ENCODE data around the gene NXPH3. TPM values are rescaled to one million over a fixed set of nuclear protein-coding genes. Genes with fewer than 3 reads are reported as not detected.

Gene NXPH3
- total RNA-seq, 1 donor from 2014 or later: not detected

DNA sequence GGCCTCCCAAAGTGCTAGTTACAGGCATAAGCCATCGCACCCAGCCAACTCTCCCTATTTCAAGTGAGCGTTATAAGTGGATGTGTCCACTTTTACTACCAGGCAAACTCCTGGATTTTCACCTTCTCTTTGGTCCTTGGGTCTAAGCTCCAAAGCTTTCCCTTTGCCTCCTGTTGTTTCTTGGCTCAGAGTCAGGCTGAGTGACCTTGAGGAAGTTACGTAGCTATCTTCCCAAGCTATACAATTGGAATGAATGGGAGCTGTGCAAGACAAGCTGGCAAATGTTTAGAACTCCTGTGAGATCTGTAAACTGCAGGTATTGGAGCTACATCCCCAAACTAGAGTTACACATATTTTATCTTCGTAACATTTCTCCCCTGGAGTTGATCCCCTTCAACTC lies 20.3 kb downstream of the NXPH3 start:
- DNase-seq (ENCODE audit: low read depth) (no peak), FAIRE-seq (no peak)
- Histone ChIP-seq H3K27me3 (ENCODE audit: control insufficient read depth, insufficient read depth, low read length) (no peaks in the 10 kb centered on the region), H3K36me3 (ENCODE audit: control insufficient read depth, insufficient read depth, low read length) (peaks cover 6% of the 10 kb centered on the region), H3K4me3 (ENCODE audit: low read depth, low read length) (no peak overlapping the region)
- TF ChIP-seq, protein P1, sequence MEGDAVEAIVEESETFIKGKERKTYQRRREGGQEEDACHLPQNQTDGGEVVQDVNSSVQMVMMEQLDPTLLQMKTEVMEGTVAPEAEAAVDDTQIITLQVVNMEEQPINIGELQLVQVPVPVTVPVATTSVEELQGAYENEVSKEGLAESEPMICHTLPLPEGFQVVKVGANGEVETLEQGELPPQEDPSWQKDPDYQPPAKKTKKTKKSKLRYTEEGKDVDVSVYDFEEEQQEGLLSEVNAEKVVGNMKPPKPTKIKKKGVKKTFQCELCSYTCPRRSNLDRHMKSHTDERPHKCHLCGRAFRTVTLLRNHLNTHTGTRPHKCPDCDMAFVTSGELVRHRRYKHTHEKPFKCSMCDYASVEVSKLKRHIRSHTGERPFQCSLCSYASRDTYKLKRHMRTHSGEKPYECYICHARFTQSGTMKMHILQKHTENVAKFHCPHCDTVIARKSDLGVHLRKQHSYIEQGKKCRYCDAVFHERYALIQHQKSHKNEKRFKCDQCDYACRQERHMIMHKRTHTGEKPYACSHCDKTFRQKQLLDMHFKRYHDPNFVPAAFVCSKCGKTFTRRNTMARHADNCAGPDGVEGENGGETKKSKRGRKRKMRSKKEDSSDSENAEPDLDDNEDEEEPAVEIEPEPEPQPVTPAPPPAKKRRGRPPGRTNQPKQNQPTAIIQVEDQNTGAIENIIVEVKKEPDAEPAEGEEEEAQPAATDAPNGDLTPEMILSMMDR (IDR thresholded peaks at IDR 0.05; ENCODE audit: insufficient read depth, low read length, severe bottlenecking): no peak

DNA sequence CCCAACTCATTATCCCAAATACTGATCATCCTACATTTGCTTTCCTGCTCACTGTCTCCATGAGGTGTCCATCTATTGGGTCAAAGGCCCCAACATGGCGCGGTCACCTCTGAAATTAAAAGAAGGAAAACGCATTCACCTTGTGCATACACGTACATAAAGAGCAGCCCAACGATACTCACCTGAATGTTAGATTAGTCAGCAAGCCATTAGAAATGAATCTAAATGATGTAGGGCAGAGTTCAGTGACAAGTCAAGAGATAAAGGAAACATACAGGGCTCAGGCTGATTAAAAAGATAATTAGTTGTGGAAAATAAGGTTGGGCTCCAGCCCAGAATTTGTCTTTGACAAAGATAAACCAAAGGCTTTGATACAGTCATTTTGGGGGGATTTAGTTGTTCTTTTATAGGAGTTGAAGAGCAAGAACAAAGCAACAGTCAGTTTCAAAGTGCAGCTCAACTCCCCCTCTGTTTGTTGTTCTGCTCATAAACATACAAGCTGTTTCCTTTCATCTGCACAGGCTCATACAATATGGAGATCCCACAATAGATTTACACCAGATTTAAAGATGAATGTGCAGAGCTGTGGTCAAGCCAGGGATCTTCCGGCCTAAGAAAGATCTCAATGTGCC lies 21.1 kb downstream of the NXPH3 start:
- H3K27me3 ChIP-seq (ENCODE audit: control insufficient read depth, insufficient read depth, low read length): no peaks in the 10 kb centered on the region
- DNase-seq (ENCODE audit: low read depth) (no peak), FAIRE-seq (no peak)
- H3K36me3 ChIP-seq (ENCODE audit: control insufficient read depth, insufficient read depth, low read length): peaks cover 8% of the 10 kb centered on the region
- H3K4me3 ChIP-seq (ENCODE audit: low read depth, low read length): no peak overlapping the region
- TF ChIP-seq, protein P1 (IDR thresholded peaks at IDR 0.05; ENCODE audit: insufficient read depth, low read length, severe bottlenecking): no peak

DNA sequence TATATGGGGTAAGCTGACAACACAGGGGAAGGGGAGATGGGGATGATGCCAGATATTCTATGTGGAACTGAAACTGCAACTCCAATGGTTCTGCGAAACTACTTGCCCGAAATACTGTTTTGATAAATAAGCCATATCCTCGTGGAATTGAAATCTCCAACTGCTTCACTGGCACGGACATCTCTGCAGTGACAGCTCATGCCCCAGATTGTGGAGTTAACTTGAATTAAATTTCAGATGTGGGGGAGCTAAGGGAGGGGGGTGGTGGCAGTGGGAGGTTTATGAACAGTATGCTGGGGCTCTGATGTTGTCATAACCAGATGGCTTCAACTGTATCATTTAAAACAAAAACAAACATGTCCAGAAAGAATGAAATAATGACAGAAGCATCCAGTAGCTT lies 21.8 kb downstream of the NXPH3 start:
- TF ChIP-seq, protein P1 (IDR thresholded peaks at IDR 0.05; ENCODE audit: insufficient read depth, low read length, severe bottlenecking): no peak
- DNase-seq (ENCODE audit: low read depth): no peak
- no peak overlapping the region for H3K4me3 ChIP-seq (ENCODE audit: low read depth, low read length)
- no peaks in the 10 kb centered on the region for H3K27me3 ChIP-seq (ENCODE audit: control insufficient read depth, insufficient read depth, low read length)
- FAIRE-seq: no peak
- peaks cover 8% of the 10 kb centered on the region for H3K36me3 ChIP-seq (ENCODE audit: control insufficient read depth, insufficient read depth, low read length)

DNA sequence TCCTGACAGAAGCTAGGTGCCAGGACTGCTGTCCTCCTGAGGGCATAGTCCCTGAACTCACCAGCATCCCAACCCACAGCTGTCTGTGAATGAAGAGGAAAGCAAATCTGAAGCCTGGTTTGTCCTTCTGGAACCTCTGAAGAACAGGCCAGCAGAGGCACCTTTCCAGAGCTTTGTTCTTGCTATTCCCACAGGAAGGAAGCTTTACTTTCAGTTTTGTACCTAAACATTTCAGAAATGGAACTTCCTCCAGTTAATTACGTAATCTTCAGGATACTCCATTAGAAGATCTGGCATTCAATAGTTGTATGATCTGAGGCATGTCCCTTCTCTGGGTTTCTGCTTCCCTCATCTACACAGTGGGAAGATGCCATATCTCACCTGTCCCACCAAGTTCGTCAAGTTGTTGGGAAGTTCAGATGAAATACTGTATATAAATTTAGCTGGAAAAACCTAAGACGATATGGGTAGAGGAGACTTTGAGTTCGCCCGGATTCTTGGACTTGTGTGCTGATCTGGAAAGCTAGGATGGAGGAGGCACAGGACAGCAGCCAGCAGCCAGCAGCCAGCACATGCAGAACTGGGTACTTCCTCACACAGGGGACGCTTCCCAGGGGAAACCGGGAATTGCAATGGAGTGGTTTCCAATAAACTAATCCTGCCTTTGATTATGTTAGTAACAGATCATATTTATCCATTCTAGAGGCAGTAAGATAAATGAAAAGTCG lies 22.4 kb downstream of the NXPH3 start:
- H3K4me3 ChIP-seq (ENCODE audit: low read depth, low read length): no peak overlapping the region
- no peaks in the 10 kb centered on the region for H3K27me3 ChIP-seq (ENCODE audit: control insufficient read depth, insufficient read depth, low read length)
- TF ChIP-seq, protein P1 (IDR thresholded peaks at IDR 0.05; ENCODE audit: insufficient read depth, low read length, severe bottlenecking): no peak
- FAIRE-seq (no peak), DNase-seq (ENCODE audit: low read depth) (no peak)
- peaks cover 11% of the 10 kb centered on the region for H3K36me3 ChIP-seq (ENCODE audit: control insufficient read depth, insufficient read depth, low read length)

GRCh38 chr17:49598918-49599317 lies 23.2 kb downstream of the NXPH3 start:
- no peak for DNase-seq (ENCODE audit: low read depth)
- no peak for FAIRE-seq
- Histone ChIP-seq H3K36me3 (ENCODE audit: control insufficient read depth, insufficient read depth, low read length) (peaks cover 11% of the 10 kb centered on the region), H3K4me3 (ENCODE audit: low read depth, low read length) (no peak overlapping the region), H3K27me3 (ENCODE audit: control insufficient read depth, insufficient read depth, low read length) (no peaks in the 10 kb centered on the region)
- TF ChIP-seq, protein P1 (IDR thresholded peaks at IDR 0.05; ENCODE audit: insufficient read depth, low read length, severe bottlenecking): no peak
